GM23248 (cell line): Measurements from ENCODE around the gene CDC14B. TPM values are rescaled to one million over a fixed set of nuclear protein-coding genes. Genes with fewer than 3 reads are reported as not detected.

Experiments used
- DNase-seq: peaks from one replicate; pipeline ENCODE4 v3.0.0-alpha.2; 2015
- H2AFZ ChIP-seq: fragments of 200-600 bp; sonication (generic); 2 replicates; pipeline ENCODE4 v1.6.1; 2016; ENCODE audit warnings: antibody characterized with exemption
- H3F3A ChIP-seq: fragments of 200-600 bp; sonication (generic); 2 replicates; pipeline ENCODE4 v1.6.1; 2016; ENCODE audit warnings: mild to moderate bottlenecking, antibody characterized with exemption, mixed run types; ENCODE audit not compliant: insufficient read depth
- H3K27ac ChIP-seq: fragments of 200-600 bp; sonication (generic); 2 replicates; pipeline ENCODE4 v1.5.1; 2016; ENCODE audit warnings: mild to moderate bottlenecking
- H3K27me3 ChIP-seq: fragments of 200-600 bp; sonication (generic); replicated peaks from 2 replicates; pipeline ENCODE4 v1.6.1; 2016; ENCODE audit warnings: mild to moderate bottlenecking; ENCODE audit not compliant: insufficient read depth
- H3K36me3 ChIP-seq: fragments of 200-600 bp; sonication (generic); 2 replicates; pipeline ENCODE4 v1.6.1; 2016; ENCODE audit warnings: low read depth, mild to moderate bottlenecking
- H3K4me1 ChIP-seq: fragments of 200-600 bp; sonication (generic); 2 replicates; pipeline ENCODE4 v1.6.1; 2016; ENCODE audit warnings: mild to moderate bottlenecking; ENCODE audit not compliant: insufficient read depth
- H3K4me2 ChIP-seq: fragments of 200-600 bp; sonication (generic); one replicate; pipeline ENCODE4 v1.6.1; 2016; ENCODE audit warnings: mild to moderate bottlenecking; ENCODE audit not compliant: unreplicated experiment
- H3K4me3 ChIP-seq: fragments of 200-600 bp; sonication (generic); 2 replicates; pipeline ENCODE4 v1.5.1; 2016; ENCODE audit warnings: mild to moderate bottlenecking
- H3K79me2 ChIP-seq: fragments of 200-600 bp; sonication (generic); 2 replicates; pipeline ENCODE4 v1.6.1; 2016; ENCODE audit warnings: mild to moderate bottlenecking; ENCODE audit not compliant: insufficient read depth
- H3K9ac ChIP-seq: fragments of 200-600 bp; sonication (generic); 2 replicates; pipeline ENCODE4 v1.6.1; 2016; ENCODE audit warnings: mild to moderate bottlenecking
- H3K9me2 ChIP-seq: fragments of 200-600 bp; sonication (generic); 2 replicates; pipeline ENCODE4 v1.6.1; 2016; ENCODE audit warnings: mixed run types, mild to moderate bottlenecking, moderate library complexity; ENCODE audit not compliant: insufficient read depth
- H3K9me3 ChIP-seq: fragments of 200-600 bp; sonication (generic); one replicate; pipeline ENCODE4 v1.6.1; 2017; ENCODE audit warnings: low read depth
- H4K20me1 ChIP-seq: fragments of 200-600 bp; sonication (generic); 2 replicates; pipeline ENCODE4 v1.6.0; 2016; ENCODE audit not compliant: insufficient read depth
- EZH2 ChIP-seq: fragments of 200-600 bp; sonication (generic); IDR thresholded peaks from 2 replicates; pipeline ENCODE4 v1.6.1; 2018; ENCODE audit warnings: antibody characterized with exemption, mild to moderate bottlenecking; ENCODE audit not compliant: insufficient read depth, poor library complexity, severe bottlenecking
- EZH2phosphoT487 ChIP-seq: fragments of 200-600 bp; sonication (generic); IDR thresholded peaks from 2 replicates; pipeline ENCODE4 v1.6.1; 2018; ENCODE audit warnings: antibody characterized with exemption, moderate library complexity, mild to moderate bottlenecking, low read depth; ENCODE audit not compliant: insufficient read depth
- WGBS, 2 experiments: methylation state at CpG; one replicate each; pipeline ENCODE4 v1.1.6; 2015 to 2017; ENCODE audit warnings: low lambda C conversion rate in 2 of 2, low coverage in 1 of 2; ENCODE audit errors: missing lambda C conversion rate in 2 of 2; 5-methylcytosine and 5-hydroxymethylcytosine counted together
- in situ Hi-C: fragments of 300-500 bp; cut with MboI; formaldehyde crosslinking; loops from 2 replicates; pipeline ENCODE4 v1.15.0; 2020
- polyA plus RNA-seq: library from polyadenylated mRNA; unstranded; fragments of >200 nt; fragmentation: Nextera tagmentation; extraction: Ambion mirVana; gene quantifications from 2 replicates; pipeline ENCODE4 v1.2.1, GENCODE V29; 2016
- total RNA-seq: library from RNA; depleted of rRNA; stranded (reverse); fragments of >200 nt; shearing (Covaris generic); gene quantifications from 2 replicates; pipeline ENCODE4 v1.2.3, GENCODE V29; 2014

The CDC14B gene
- total and polyA plus RNA-seq, 2 experiments from 2014 or later: 8.1 to 17.2 TPM

- TF ChIP-seq EZH2 (no peak), EZH2phosphoT487 (no peak)
- Histone ChIP-seq H4K20me1 (no peaks in the 10 kb centered on the region), H3K9ac (peak overlapping the region; percentile 73), H3K9me2 (no peaks in the 10 kb centered on the region), H3K36me3 (no peaks in the 10 kb centered on the region), H2AFZ (no peak overlapping the region), H3K4me1 (peaks cover 59% of the 10 kb centered on the region), H3K9me3 (no peaks in the 10 kb centered on the region), H3K4me2 (peak overlapping the region; percentile 76), H3K27ac (peak overlapping the region; percentile 93), H3K79me2 (no peaks in the 10 kb centered on the region), H3K4me3 (peak overlapping the region; percentile 40), H3K27me3 (no peaks in the 10 kb centered on the region), H3F3A (peaks cover 53% of the 10 kb centered on the region)
- 45 to 47% methylated on average over 10 of the region's 10 CpGs for WGBS, 2 experiments
- peak; percentile 86 for DNase-seq
- in situ Hi-C loops: no loop called here
Measured at GRCh38 chr9:96554801-96555566, 64.7 kb downstream of the CDC14B start.

DNA sequence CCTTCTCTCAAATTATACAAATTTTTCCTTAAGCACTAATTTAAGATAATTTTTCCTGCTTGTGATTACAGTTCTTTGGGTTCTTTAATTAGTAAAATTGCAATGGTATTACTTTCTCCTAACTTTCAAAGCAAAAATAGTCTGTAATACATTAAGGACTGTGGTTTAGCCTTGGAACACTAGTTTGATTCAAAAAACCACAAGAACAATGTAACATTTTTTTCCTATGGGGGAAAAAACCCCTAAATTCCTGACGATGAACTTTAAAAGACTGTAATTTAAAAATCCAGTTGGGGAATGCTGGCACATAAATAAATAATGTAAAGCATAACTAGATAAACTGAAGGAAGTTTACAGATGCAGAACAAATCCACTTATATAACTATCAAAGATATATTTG, 65.3 kb downstream of the CDC14B start:
- Histone ChIP-seq H3K27ac (peak overlapping the region; percentile 93), H3K4me3 (peak overlapping the region; percentile 40), H3K79me2 (no peaks in the 10 kb centered on the region), H3K9me3 (no peaks in the 10 kb centered on the region), H3K9ac (peak overlapping the region; percentile 73), H3K4me2 (peak overlapping the region; percentile 76), H3K27me3 (no peaks in the 10 kb centered on the region), H2AFZ (no peak overlapping the region), H3K4me1 (peaks cover 59% of the 10 kb centered on the region), H3K9me2 (no peaks in the 10 kb centered on the region), H3K36me3 (no peaks in the 10 kb centered on the region), H4K20me1 (no peaks in the 10 kb centered on the region), H3F3A (peaks cover 53% of the 10 kb centered on the region)
- in situ Hi-C loops: no loop called here
- 0 to 2% methylated on average over 1 of the region's 1 CpG for whole genome bisulfite sequencing, 2 experiments
- DNase-seq: peak; percentile 54
- TF ChIP-seq EZH2phosphoT487: no peak
- TF ChIP-seq EZH2: no peak

DNA sequence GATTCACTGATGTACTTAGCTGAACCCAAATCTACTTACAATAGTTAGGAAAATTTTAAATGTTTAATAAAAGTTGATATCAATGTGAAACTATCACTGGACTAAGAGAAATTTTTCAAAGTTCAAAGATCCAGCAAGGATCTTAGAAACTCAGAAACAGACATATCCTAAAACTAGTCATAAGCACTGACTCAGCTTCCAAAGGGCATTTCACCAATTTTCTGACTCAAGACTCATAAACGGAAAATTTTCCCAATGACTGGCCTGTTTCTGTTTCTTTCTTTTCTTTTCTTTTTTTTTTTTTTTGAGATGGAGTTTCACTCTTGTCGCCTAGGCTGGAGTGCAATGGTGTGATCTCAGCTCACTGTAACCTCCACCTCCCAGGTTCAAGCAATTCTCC, 66.6 kb downstream of the CDC14B start:
- Histone ChIP-seq H3K79me2 (no peaks in the 10 kb centered on the region), H2AFZ (peak overlapping the region; percentile 46; the same call in 1 of the 2 replicates), H3K4me3 (peak overlapping the region; percentile 42), H3K27me3 (no peaks in the 10 kb centered on the region), H3K36me3 (no peaks in the 10 kb centered on the region), H3K4me1 (peaks cover 59% of the 10 kb centered on the region), H3K9me2 (no peaks in the 10 kb centered on the region), H3K9ac (peak overlapping the region; percentile 73), H3K9me3 (no peaks in the 10 kb centered on the region), H3K27ac (peak overlapping the region; percentile 93), H3F3A (peaks cover 53% of the 10 kb centered on the region), H4K20me1 (no peaks in the 10 kb centered on the region), H3K4me2 (peak overlapping the region; percentile 76)
- TF ChIP-seq EZH2 (no peak), EZH2phosphoT487 (no peak)
- in situ Hi-C loops: no loop called here
- DNase-seq: peak; percentile 94
- 1 to 7% methylated on average over 1 to 2 of the region's 2 CpGs for WGBS, 2 experiments

- Histone ChIP-seq H3K4me1 (peaks cover 46% of the 10 kb centered on the region), H3K9ac (no peak overlapping the region), H3K36me3 (no peaks in the 10 kb centered on the region), H3K4me3 (no peak overlapping the region), H3K9me2 (no peaks in the 10 kb centered on the region), H3K9me3 (no peaks in the 10 kb centered on the region), H3K79me2 (no peaks in the 10 kb centered on the region), H4K20me1 (no peaks in the 10 kb centered on the region), H3F3A (peaks cover 42% of the 10 kb centered on the region), H3K27me3 (no peaks in the 10 kb centered on the region), H3K27ac (no peak overlapping the region), H2AFZ (no peak overlapping the region), H3K4me2 (no peak overlapping the region)
- no peak for DNase-seq
- in situ Hi-C loops: no loop called here
- WGBS, 2 experiments: 96 to 98% methylated on average over 6 of the region's 6 CpGs
- TF ChIP-seq EZH2phosphoT487: no peak
- TF ChIP-seq EZH2: no peak
Measured at GRCh38 chr9:96551403-96551802, 68.2 kb downstream of the CDC14B start.
